ENCODE results near the gene AFAP1L2.

GRCh38 chr10:114398587-114399331 is 5.5 kb downstream of the AFAP1L2 start:
- TF ChIP-seq CTCF (IDR thresholded peaks at IDR 0.05), result no peak
- no peak for TF ChIP-seq POLR2AphosphoS5 (IDR thresholded peaks at IDR 0.05)
- TF ChIP-seq POLR2A (IDR thresholded peaks at IDR 0.05), result no peak
